Hindlimb muscle (tissue), 1 donor: ENCODE measurements around the gene SRGAP1. TPM values are rescaled to one million over a fixed set of nuclear protein-coding genes. Genes with fewer than 3 reads are reported as not detected.
A peak's percentile ranks its signal among the peaks of the same experiment; 100 is the strongest.
"Not testable (repeated sequence)": the region's sequence is repeated elsewhere in the genome, so short reads cannot be mapped to it uniquely, and the experiment has no call there.

Experiments
- DNase-seq: peaks from one replicate; pipeline ENCODE4 v3.0.0-alpha.2; 2013
- polyA plus RNA-seq: library from polyadenylated mRNA; unstranded; fragments of 120-200 nt; gene quantifications from one replicate; pipeline ENCODE4 v1.2.1, GENCODE V29; 2013; ENCODE audit not compliant: insufficient read length

Gene SRGAP1
- polyA plus RNA-seq, 1 donor: 6.6 TPM

- DNase-seq: no peak
Observed at GRCh38 chr12:63870838-63871237, 26.3 kb downstream of the SRGAP1 start.

GRCh38 chr12:63874897-63875480, 30.5 kb downstream of the SRGAP1 start:
- no peak for DNase-seq

GRCh38 chr12:63875703-63876102, 31.2 kb downstream of the SRGAP1 start:
- DNase-seq: no peak

GRCh38 chr12:63876980-63877379, 32.5 kb downstream of the SRGAP1 start:
- no peak for DNase-seq

- DNase-seq: no peak
Observed at GRCh38 chr12:63877693-63878092, 33.2 kb downstream of the SRGAP1 start.

DNA sequence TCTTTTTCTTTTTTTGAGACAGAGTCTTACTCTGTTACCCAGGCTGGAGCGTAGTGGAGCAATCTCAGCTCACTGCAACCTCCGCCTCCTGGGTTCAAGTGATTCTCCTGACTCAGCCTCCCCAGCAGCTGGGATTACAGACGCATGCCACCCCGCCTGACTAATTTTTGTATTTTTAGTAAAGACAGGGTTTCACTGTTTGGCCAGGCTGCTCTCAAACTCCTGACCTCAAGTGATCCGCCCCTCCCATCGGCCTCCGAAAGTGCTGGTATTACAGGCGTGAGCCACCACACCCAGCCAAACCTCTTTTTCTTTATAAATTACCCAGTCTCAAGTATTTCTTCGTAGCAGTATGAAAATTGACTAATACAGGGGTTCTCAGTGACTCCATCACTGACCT, 35.7 kb downstream of the SRGAP1 start:
- not testable (repeated sequence) for DNase-seq

DNA sequence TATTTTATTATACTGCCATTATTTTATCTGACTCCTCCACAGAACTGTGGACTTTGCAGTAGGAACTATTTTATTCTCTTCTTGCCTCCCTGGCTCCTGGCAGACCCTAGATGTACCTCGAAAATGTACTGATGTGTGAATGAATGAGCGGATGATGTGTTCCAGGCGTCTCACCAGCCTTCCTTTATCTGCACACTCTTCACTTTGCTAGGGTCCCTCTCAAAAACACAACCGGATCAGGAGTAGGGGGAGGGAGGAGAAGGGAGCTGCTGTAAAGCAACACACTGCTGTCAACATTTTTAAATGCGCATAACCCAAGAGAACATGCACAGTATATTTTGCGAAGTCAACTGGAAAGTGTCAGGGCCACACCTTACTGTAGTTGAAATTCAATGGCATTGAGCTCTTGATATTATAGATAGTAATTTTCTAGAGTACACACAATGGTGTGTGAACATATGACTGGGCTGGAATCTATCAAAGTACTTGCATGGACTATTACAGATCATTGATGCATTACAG, 36.3 kb downstream of the SRGAP1 start:
- DNase-seq: no peak

DNA sequence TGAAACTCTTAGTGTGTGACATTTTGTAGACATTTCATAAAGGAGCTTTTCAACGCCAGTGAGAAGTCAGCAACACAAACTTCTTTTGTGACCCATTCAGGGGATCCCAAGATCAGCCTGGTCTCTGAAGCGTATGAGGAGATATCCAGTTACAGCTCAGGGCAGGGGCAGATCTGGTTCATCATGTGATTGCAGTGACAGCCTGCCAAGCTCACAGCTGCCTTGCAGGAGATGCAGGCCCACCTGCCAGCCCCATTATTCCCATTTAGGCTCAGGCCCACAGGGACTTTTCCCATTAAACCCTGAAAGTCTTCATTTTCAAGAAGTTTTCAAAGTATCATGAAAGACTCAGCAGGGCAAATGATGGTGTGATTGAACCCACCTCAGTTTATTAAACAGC, 38.3 kb downstream of the SRGAP1 start:
- DNase-seq: peak; percentile 26

DNA sequence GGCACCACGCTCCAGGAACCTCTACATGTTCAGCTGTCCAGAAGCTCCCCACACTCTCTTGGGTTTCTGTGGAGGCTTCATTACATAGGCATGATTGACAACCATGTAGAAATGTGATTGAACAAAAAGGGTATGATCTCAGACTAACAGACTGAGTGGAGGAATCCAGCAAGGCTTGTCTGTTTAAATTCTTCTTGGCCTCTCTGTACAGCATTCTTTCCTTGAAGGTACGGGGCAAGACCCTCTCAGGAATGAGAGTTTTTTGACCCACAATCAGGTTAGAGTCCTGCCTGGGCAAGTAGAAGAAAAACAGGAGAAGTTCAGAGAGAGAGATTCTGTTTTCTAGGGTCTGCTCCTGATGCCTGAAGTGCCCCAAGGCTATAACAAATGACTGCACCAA, 40.9 kb downstream of the SRGAP1 start:
- DNase-seq: no peak

DNA sequence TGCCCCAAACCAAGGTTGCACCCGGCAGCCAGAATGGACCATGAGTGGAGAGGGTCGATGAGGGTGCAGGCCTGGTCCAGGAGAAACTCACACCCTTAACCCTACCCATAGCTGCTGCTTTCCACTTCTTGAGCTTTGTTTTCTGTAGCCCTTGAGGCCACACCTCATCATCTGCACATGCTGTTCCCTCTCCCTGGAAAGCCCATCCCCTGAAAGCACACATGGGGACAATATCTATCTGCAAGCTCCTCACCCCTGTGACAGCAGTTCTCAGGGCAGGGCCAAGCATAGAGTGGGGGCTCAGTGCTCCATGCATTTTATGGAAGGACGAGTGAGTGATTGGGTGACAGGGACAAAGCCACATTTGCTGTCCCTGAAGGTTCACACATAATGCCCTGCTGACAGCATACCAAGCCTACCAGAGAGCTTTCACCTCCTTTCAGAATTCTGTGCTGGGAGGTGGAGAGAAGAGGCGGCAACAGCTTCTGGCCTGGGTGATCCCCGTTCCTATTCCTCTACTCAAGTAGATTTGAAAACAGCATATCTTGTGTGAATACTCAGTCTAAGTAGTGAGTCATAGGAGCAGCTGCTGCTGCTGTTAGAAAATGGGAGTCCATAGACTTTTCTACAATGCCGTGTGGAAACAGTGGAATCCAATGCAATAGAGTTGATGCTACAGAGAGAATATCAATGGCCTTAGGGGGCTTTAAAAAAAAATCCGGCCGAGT, 44.6 kb downstream of the SRGAP1 start:
- no peak for DNase-seq

GRCh38 chr12:63889721-63890509, 45.4 kb downstream of the SRGAP1 start:
- no peak for DNase-seq

GRCh38 chr12:63893170-63893569, 48.7 kb downstream of the SRGAP1 start:
- no peak for DNase-seq

GRCh38 chr12:63894132-63894531, 49.6 kb downstream of the SRGAP1 start:
- no peak for DNase-seq

- no peak for DNase-seq
Observed at GRCh38 chr12:63895841-63896240, 51.3 kb downstream of the SRGAP1 start.

DNA sequence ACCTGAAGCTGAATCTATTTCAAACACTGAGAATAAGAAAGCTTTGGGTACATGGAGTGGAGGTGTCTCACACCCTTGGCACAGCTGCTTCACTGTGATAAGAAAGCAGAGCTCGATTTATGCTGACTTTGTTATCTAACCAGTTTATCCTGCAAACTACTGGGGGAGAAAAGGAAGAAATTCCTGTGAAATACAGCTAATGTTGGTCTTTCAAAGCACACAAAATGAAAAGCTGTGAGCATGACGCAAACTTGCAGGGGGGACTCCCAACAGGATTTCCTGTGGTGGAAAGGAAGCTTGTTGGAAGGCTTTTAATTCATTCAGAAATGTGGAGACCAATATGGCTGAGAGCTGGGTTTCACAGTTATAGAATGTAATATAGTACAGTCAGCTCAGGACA, 53.4 kb downstream of the SRGAP1 start:
- DNase-seq: no peak

DNA sequence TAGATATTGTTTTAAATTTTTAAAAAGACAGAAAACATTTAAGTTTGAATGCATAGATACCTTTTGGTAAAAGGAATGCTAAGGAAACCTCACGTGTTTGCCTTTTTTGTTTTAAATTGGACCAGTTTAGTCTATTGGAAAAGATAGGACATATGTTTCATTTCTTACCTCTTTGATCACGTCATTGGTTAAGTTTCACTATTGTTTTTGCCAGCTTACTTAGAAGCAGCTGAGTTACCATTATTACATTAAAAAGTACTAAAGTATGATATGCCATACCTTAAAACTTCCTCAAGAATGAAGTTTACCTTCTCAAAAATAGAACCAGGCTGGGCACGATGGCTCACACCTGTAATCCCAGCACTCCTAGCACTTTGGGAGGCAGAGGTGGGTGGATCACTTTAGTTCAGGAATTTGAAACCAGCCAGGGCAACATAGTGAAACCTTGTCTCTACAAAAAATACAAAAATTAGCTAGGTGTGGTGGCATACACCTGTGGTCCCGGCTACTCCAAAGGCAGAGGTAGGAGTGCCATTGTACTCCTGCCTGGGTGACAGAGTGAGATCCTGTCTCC, 54.4 kb downstream of the SRGAP1 start:
- no peak for DNase-seq

GRCh38 chr12:63899396-63899795, 54.9 kb downstream of the SRGAP1 start:
- no peak for DNase-seq

- no peak for DNase-seq
Observed at GRCh38 chr12:63900922-63901793, 56.7 kb downstream of the SRGAP1 start.

DNA sequence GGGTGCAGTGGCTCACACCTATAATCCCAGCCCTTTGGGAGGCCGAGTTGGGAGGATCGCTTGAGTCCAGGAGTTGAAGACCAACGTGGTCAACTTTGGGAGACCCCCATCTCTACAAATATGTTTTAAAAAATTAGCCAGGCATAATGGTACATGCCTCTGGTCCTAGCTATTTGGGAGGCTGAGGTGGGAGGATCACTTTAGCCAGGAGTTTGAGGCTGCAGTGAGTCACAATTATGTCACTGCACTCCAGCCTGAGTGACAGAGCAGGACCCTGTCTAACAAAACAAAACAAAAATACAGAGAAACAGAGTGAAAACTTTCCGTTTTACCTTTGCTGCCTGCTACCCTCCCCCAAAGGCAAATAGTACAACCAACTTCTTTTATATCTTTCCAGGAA, 60.2 kb downstream of the SRGAP1 start:
- no peak for DNase-seq

GRCh38 chr12:63905544-63905943, 61.0 kb downstream of the SRGAP1 start:
- no peak for DNase-seq

- no peak for DNase-seq
Observed at GRCh38 chr12:63906876-63907275, 62.4 kb downstream of the SRGAP1 start.

DNA sequence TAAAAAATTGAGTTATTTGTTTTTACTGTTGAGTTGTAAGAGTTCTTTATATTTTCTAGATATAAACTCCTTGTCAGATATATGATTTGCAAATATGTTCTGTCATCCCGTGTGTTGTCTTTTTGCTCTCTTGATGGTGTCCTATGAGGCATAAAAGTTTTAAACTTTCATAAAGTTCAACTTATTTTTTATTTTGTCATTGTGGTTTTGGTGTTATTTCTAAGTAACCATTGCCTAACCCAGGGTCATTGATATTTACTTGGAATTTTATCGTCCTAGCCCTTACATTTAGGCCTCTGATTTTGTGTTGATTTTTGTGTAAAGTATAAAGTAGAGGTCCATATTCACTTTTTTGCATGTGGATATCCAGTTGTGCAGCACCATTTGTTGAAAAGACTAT, 63.1 kb downstream of the SRGAP1 start:
- DNase-seq: no peak
